Measurements from ENCODE around the gene SMOC2. TPM values are rescaled to one million over a fixed set of nuclear protein-coding genes. Genes with fewer than 3 reads are reported as not detected.

SMOC2 gene
- total RNA-seq, 1 donor from 2014 or later, result not detected

- Mint-ChIP-seq H3K4me1 (ENCODE audit: low read depth) (no peaks in the 10 kb centered on the region), H3K27ac (no peak overlapping the region), H3K4me3 (no peak overlapping the region), H3K9me3 (no peaks in the 10 kb centered on the region), H3K36me3 (ENCODE audit: low read depth) (no peaks in the 10 kb centered on the region), H3K27me3 (ENCODE audit: insufficient read depth) (no peaks in the 10 kb centered on the region)
- DNase-seq (ENCODE audit: low spot score), result no peak
- intact Hi-C loops (cut with micrococcal nuclease), result no loop called here
Measured at GRCh38 chr6:168418711-168419121, 22.3 kb upstream of the SMOC2 start.

GRCh38 chr6:168419569-168419968 lies 21.4 kb upstream of the SMOC2 start:
- Mint-ChIP-seq H3K4me3 (no peak overlapping the region), H3K27me3 (ENCODE audit: insufficient read depth) (no peaks in the 10 kb centered on the region), H3K27ac (no peak overlapping the region), H3K4me1 (ENCODE audit: low read depth) (no peaks in the 10 kb centered on the region), H3K9me3 (no peaks in the 10 kb centered on the region), H3K36me3 (ENCODE audit: low read depth) (no peaks in the 10 kb centered on the region)
- DNase-seq (ENCODE audit: low spot score), result no peak
- intact Hi-C loops (cut with micrococcal nuclease), result no loop called here

DNA sequence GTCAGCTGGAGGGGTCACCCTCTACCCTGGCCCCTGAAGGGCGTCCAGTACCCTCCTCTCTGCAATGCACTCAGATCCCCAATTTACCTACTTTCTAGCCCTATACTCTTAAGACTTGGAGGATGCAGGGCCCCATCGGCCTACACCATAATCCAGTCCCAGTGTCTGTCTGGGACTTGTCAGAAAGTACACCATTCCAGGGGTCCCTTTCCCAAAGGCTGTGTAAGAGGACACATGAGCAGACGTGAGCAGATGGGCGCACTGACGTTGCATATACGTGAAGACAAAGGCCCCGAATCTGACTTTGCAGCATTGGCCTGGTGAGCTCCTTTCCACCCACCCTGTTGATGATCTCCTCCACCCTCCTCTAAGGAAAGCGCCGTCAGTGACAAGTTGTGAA lies 20.9 kb upstream of the SMOC2 start:
- no peak for DNase-seq (ENCODE audit: low spot score)
- Mint-ChIP-seq H3K27me3 (ENCODE audit: insufficient read depth) (no peaks in the 10 kb centered on the region), H3K4me1 (ENCODE audit: low read depth) (no peaks in the 10 kb centered on the region), H3K4me3 (no peak overlapping the region), H3K27ac (no peak overlapping the region), H3K9me3 (no peaks in the 10 kb centered on the region), H3K36me3 (ENCODE audit: low read depth) (no peaks in the 10 kb centered on the region)
- intact Hi-C loops (cut with micrococcal nuclease), result no loop called here

DNA sequence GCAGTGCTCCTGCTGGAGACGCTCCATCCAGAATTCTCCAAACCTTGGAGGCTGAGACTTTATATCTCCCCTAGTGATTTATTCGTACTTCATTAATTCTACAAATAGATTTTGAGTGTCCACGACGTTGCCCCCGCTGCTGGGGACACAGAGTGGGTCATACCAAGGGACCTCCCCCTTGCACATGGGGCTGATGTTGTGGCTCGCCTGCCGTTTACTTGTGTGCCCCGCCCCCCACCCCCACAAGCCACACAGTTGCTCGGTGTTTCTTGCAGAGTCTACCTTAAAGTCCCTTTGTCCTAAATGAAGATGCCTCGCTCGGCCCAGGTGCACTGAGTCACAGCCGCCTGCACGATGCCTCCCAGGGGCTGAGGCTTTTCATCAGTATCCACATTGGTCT lies 20.3 kb upstream of the SMOC2 start:
- Mint-ChIP-seq H3K27me3 (ENCODE audit: insufficient read depth) (no peaks in the 10 kb centered on the region), H3K9me3 (no peaks in the 10 kb centered on the region), H3K27ac (no peak overlapping the region), H3K4me3 (no peak overlapping the region), H3K36me3 (ENCODE audit: low read depth) (no peaks in the 10 kb centered on the region), H3K4me1 (ENCODE audit: low read depth) (no peaks in the 10 kb centered on the region)
- no peak for DNase-seq (ENCODE audit: low spot score)
- intact Hi-C loops (cut with micrococcal nuclease), result no loop called here

- Mint-ChIP-seq H3K4me3 (no peak overlapping the region), H3K36me3 (ENCODE audit: low read depth) (no peaks in the 10 kb centered on the region), H3K27ac (no peak overlapping the region), H3K4me1 (ENCODE audit: low read depth) (no peaks in the 10 kb centered on the region), H3K9me3 (no peaks in the 10 kb centered on the region), H3K27me3 (ENCODE audit: insufficient read depth) (no peaks in the 10 kb centered on the region)
- no peak for DNase-seq (ENCODE audit: low spot score)
- intact Hi-C loops (cut with micrococcal nuclease), result no loop called here
Measured at GRCh38 chr6:168427184-168427583, 13.8 kb upstream of the SMOC2 start.

DNA sequence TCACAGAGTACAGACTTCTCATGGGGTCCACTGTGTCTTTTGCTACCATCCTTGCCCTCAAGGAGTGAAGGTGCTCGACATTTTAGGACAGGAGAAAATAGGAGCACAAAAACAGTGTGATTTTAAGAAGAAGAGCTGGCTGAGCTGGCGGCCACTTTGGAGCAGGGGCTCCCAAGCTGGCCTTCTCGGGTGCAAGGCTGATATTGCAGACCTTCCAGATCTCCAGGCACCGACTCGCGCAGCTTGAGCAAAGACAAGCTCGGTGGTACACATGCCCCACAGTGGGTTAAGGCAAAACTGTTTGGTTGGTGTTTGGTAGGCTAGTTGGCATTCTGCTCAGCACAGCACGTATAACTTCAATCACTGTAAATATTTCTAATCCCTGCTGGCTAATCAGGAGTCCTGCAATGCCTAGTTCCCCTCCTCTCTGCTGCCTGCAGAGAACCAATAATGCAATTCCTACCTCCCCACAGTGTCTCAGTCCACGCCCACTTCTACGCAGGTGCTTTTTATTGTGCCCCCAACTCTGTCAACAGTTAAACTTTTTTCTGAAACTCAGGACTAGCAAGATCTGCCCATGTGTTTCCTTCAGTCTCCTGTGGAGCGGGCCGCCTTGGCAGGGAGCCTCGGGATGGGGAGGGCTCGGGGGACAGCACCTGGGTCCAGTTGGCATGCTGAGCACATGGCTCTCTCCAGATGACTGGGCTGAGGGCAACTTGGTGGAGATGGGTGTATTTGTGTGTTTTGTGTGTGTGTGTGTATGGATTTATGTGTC lies 12.7 kb upstream of the SMOC2 start:
- no peaks in the 10 kb centered on the region for H3K36me3 Mint-ChIP-seq (ENCODE audit: low read depth)
- H3K4me1 Mint-ChIP-seq (ENCODE audit: low read depth), result no peaks in the 10 kb centered on the region
- no peak overlapping the region for H3K27ac Mint-ChIP-seq
- intact Hi-C loops (cut with micrococcal nuclease), result no loop called here
- no peaks in the 10 kb centered on the region for H3K27me3 Mint-ChIP-seq (ENCODE audit: insufficient read depth)
- no peak for DNase-seq (ENCODE audit: low spot score)
- no peaks in the 10 kb centered on the region for H3K9me3 Mint-ChIP-seq
- H3K4me3 Mint-ChIP-seq, result no peak overlapping the region

DNA sequence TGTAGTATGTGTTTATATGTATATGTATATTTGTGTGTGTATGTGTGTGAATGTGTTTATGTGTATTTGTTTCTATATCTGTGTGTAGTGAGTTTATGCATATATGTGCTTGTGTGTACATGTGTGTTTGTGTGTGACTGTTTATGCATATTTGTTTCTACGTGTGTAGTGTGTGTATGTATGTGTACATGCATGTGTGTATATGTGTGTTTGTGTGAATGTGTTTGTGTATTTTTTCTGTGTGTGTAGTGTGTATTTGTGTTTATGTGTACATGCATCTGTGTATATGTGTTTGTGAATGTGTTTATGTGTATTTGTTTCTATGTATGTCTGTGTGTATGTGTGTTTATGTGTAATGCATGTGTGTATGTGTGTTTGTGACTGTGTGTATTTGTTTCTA lies 12.1 kb upstream of the SMOC2 start:
- no peaks in the 10 kb centered on the region for H3K27me3 Mint-ChIP-seq (ENCODE audit: insufficient read depth)

DNA sequence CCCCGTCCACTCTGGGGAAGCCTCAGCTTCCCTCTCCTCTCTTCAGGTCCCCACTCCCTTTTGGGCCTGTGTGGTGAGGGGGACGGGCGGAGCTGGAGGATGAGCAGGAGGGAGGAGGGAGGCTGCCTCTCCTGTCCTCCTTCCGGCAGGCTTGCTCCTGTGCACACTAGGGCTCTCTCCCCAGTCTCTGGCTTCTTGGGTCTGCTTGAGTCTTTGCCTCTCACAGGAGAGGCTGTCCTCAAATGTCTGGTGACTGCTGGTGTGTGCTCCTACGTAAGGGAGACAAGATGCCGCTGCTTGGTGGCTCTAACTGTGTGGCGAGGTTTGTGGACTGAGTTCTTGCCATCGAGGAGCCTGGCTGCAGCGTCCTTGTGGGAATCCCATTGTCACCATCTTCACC lies 8.8 kb upstream of the SMOC2 start:
- Mint-ChIP-seq H3K27me3 (ENCODE audit: insufficient read depth) (peaks cover 10% of the 10 kb centered on the region), H3K36me3 (ENCODE audit: low read depth) (no peaks in the 10 kb centered on the region), H3K27ac (no peak overlapping the region), H3K4me1 (ENCODE audit: low read depth) (no peaks in the 10 kb centered on the region), H3K9me3 (no peaks in the 10 kb centered on the region), H3K4me3 (no peak overlapping the region)
- no peak for DNase-seq (ENCODE audit: low spot score)
- intact Hi-C loops (cut with micrococcal nuclease), result no loop called here

More for the DNA sequence above, 12.1 kb upstream of the SMOC2 start:
- intact Hi-C loops (cut with micrococcal nuclease), result no loop called here
- Mint-ChIP-seq H3K9me3 (no peaks in the 10 kb centered on the region), H3K27ac (no peak overlapping the region), H3K4me1 (ENCODE audit: low read depth) (no peaks in the 10 kb centered on the region), H3K36me3 (ENCODE audit: low read depth) (no peaks in the 10 kb centered on the region), H3K4me3 (no peak overlapping the region)
- DNase-seq (ENCODE audit: low spot score), result no peak

DNA sequence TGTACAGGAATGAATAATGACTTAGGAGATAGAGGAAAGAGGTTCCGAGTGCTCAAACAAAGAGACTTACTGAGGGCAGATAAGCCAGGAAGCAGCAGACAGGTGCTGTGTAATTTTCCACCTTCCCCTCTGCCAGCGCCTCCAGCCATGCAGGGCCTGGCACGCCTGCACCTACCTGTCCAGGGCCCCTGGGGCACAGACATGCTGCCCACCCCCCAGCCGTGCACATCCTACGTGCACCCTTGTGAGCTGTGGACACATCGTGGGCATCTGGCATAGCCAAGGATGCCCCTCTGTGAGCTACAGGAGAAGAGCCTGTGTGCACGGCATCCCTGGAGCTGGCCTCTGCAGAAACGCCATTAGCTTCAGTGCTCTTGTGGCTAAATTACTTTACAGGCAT lies 7.1 kb upstream of the SMOC2 start:
- Mint-ChIP-seq H3K4me1 (ENCODE audit: low read depth) (no peaks in the 10 kb centered on the region), H3K4me3 (no peak overlapping the region), H3K27me3 (ENCODE audit: insufficient read depth) (peaks cover 10% of the 10 kb centered on the region), H3K27ac (no peak overlapping the region), H3K9me3 (no peaks in the 10 kb centered on the region), H3K36me3 (ENCODE audit: low read depth) (no peaks in the 10 kb centered on the region)
- intact Hi-C loops (cut with micrococcal nuclease), result no loop called here
- DNase-seq (ENCODE audit: low spot score), result no peak

- no peak overlapping the region for H3K4me3 Mint-ChIP-seq
Measured at GRCh38 chr6:168434505-168434904, 6.5 kb upstream of the SMOC2 start.

GRCh38 chr6:168437751-168438150 lies 3.2 kb upstream of the SMOC2 start:
- Mint-ChIP-seq H3K27me3 (ENCODE audit: insufficient read depth) (peaks cover 21% of the 10 kb centered on the region), H3K36me3 (ENCODE audit: low read depth) (no peaks in the 10 kb centered on the region), H3K4me1 (ENCODE audit: low read depth) (no peaks in the 10 kb centered on the region), H3K9me3 (no peaks in the 10 kb centered on the region), H3K27ac (no peak overlapping the region), H3K4me3 (no peak overlapping the region)
- intact Hi-C loops (cut with micrococcal nuclease), result no loop called here
- no peak for DNase-seq (ENCODE audit: low spot score)

More at GRCh38 chr6:168434505-168434904, 6.5 kb upstream of the SMOC2 start:
- Mint-ChIP-seq H3K9me3 (no peaks in the 10 kb centered on the region), H3K27me3 (ENCODE audit: insufficient read depth) (peaks cover 10% of the 10 kb centered on the region), H3K36me3 (ENCODE audit: low read depth) (no peaks in the 10 kb centered on the region), H3K27ac (no peak overlapping the region), H3K4me1 (ENCODE audit: low read depth) (no peaks in the 10 kb centered on the region)
- DNase-seq (ENCODE audit: low spot score), result no peak
- intact Hi-C loops (cut with micrococcal nuclease), result no loop called here

GRCh38 chr6:168438783-168439520 lies 2.0 kb upstream of the SMOC2 start:
- intact Hi-C loops (cut with micrococcal nuclease), result no loop called here
- Mint-ChIP-seq H3K36me3 (ENCODE audit: low read depth) (no peaks in the 10 kb centered on the region), H3K9me3 (no peaks in the 10 kb centered on the region), H3K4me1 (ENCODE audit: low read depth) (no peaks in the 10 kb centered on the region), H3K27me3 (ENCODE audit: insufficient read depth) (peaks cover 30% of the 10 kb centered on the region), H3K27ac (no peak overlapping the region), H3K4me3 (no peak overlapping the region)
- DNase-seq (ENCODE audit: low spot score), result no peak

- Mint-ChIP-seq H3K36me3 (ENCODE audit: low read depth) (no peaks in the 10 kb centered on the region), H3K27me3 (ENCODE audit: insufficient read depth) (peaks cover 25% of the 10 kb centered on the region), H3K4me1 (ENCODE audit: low read depth) (no peaks in the 10 kb centered on the region), H3K9me3 (no peaks in the 10 kb centered on the region), H3K27ac (no peak overlapping the region), H3K4me3 (no peak overlapping the region)
- intact Hi-C loops (cut with micrococcal nuclease), result no loop called here
- DNase-seq (ENCODE audit: low spot score), result no peak
Measured at GRCh38 chr6:168439794-168440450, 1.1 kb upstream of the SMOC2 start.
